Pons (tissue), 1 donor: ENCODE measurements around the gene FAM234A.

Experiments
- DNase-seq: peaks from one replicate; pipeline ENCODE4 v3.0.0-alpha.2; 2016; ENCODE audit warnings: low spot score

The FAM234A gene

DNA sequence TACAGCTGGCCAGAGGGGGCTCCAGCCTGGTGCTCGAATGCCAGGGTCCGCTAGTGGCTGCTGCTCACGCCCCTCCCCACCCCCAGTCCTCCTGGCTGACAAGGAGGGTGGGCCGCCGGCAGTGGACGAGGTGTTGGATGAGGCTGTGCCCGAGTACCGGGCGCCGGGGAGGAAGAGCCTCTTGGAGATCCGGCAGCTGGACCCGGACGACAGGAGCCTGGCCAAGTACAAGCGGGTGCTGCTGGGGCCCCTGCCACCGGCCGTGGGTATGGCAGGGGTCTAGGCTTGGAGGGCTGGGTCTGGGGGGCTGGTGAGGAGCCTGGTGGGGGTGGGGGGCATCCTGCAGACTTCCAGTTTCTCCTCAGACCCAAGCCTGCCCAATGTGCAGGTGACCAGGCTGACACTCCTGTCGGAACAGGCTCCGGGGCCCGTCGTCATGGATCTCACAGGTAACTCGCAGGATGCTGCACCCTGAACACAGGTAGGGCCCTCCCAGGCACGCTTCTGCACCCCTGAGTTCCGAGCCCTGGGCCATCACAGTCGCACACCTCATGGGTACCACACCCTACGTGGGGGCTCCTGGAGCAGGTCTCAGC lies 47.1 kb downstream of the FAM234A start:
- DNase-seq: no peak

DNA sequence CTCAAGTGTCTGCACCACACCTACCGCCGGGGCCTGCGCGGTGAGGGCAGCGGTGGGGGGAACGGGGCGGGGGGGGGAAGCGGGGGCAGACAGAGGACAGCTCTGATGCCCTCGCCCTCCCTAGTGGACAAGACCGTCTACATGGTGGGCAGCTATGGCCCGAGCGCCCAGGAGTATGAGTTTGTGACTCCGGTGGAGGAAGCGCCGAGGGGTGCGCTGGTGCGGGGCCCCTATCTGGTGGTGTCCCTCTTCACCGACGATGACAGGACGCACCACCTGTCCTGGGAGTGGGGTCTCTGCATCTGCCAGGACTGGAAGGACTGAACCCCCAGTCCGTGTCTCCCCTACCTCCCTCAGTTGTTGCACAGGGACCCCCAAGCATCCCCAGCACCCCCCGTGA lies 47.9 kb downstream of the FAM234A start:
- no peak for DNase-seq

DNA sequence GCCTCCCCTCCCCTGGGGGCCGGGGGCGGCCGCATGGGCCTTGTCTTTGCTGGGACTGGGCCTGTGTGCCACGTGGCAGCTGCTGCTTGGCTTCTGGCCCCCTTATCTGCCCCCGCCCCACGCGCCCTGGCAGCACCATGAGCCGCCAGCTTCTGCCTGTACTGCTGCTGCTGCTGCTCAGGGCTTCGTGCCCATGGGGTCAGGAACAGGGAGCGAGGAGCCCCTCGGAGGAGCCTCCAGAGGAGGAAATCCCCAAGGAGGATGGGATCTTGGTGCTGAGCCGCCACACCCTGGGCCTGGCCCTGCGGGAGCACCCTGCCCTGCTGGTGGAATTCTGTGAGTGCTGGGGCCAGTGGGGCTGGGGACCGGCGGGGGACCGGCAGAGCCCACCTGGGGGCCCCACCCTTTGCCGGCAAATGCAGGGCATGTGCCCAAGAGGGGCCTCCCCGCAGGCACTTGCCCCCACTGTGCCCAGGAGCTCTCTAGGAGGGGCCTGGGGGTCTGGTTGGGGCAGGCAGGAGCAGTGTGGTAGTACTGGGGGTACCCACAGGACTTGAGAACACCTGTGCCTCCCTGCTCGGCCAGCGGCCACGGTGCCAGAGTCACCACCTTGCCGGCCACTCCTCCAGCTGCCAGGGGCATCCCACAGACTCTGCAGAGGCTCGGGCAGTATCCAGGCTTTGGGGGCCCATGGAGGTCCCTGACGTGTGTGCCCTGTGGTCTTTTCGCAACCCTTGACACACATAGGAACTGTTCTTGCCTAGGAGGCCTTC lies 48.6 kb downstream of the FAM234A start, which contains the start of gene PDIA2:
TSS of gene PDIA2 (plus strand) at position 132 of the 773 bp plus-strand sequence. CDS start at position 138, 6 bp downstream.
- peak; percentile 12 for DNase-seq

DNA sequence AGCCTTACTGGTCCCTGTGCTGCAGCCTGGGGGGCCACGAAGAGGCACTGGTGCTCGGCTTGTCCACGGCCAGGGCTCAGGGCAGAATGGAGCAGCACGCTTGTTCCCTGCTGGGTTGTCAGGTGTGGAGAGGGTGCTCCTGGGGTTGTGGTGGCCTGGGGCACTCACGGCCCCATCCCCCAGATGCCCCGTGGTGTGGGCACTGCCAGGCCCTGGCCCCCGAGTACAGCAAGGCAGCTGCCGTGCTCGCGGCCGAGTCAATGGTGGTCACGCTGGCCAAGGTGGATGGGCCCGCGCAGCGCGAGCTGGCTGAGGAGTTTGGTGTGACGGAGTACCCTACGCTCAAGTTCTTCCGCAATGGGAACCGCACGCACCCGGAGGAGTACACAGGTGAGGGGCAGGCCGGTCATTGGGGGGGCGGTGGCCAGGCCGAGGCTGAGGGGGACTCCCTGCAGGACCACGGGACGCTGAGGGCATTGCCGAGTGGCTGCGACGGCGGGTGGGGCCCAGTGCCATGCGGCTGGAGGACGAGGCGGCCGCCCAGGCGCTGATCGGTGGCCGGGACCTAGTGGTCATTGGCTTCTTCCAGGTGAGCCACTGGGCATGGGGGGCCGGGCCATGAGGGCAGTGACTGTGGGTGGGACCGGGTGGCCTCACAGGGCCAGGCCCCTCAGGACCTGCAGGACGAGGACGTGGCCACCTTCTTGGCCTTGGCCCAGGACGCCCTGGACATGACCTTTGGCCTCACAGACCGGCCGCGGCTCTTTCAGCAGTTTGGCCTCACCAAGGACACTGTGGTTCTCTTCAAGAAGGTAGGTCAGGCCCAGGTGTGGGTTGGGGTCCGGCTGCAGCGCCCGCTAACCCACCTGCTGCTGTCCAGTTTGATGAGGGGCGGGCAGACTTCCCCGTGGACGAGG lies 49.8 kb downstream of the FAM234A start:
- DNase-seq: no peak

DNA sequence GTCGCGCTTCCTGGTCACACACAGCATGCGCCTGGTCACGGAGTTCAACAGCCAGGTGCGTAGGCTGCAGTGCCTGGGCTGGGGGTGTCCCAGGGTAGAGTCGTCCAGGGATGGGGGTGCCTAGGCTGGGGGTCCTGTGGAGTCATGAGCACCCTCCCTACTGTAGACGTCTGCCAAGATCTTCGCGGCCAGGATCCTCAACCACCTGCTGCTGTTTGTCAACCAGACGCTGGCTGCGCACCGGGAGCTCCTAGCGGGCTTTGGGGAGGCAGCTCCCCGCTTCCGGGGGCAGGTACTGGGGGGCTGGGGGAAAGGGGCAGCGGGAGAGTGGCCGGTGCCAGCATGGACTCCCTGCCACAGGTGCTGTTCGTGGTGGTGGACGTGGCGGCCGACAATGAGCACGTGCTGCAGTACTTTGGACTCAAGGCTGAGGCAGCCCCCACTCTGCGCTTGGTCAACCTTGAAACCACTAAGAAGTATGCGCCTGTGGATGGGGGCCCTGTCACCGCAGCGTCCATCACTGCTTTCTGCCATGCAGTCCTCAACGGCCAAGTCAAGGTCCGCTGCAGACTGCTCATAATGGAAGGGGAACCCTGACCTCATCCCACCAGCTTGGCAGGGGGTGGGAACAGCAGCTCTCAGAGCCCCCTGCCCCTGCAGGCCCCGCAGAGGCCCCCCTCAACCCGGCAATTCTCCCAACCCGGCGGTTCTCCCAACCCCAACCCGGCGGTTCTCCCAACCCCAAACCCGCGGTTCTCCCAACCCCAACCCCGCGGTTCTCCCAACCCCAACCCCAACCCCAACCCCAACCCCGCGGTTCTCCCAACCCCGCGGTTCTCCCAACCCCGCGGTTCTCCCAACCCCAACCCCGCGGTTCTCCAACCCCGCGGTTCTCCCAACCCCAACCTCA lies 50.8 kb downstream of the FAM234A start:
- DNase-seq: no peak

DNA sequence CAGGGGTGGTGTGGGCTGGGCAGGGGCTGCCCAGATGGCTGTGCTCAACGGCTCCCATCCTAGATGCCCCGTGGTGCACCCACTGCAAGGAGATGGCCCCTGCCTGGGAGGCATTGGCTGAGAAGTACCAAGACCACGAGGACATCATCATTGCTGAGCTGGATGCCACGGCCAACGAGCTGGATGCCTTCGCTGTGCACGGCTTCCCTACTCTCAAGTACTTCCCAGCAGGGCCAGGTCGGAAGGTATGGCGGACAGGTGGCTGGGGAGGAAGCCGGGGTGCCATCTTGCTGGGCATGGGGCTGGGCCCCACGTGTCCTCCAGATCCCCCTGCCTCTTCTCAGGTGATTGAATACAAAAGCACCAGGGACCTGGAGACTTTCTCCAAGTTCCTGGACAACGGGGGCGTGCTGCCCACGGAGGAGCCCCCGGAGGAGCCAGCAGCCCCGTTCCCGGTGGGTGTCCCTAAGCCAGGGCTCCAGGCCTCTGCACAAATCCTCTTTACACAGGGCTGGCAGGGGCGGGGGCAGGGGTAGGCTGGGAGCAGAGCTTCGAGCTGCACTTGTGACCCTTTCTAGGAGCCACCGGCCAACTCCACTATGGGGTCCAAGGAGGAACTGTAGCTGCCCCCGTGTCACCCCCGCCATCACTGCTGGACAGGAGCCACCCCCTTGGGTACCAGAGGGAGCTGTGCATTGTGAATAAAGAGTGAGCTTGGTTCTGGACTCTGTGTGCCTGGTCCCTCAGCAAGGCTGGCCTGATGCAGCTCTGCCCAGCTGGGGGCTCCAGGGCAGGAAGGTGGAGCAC lies 52.1 kb downstream of the FAM234A start:
- no peak for DNase-seq

DNA sequence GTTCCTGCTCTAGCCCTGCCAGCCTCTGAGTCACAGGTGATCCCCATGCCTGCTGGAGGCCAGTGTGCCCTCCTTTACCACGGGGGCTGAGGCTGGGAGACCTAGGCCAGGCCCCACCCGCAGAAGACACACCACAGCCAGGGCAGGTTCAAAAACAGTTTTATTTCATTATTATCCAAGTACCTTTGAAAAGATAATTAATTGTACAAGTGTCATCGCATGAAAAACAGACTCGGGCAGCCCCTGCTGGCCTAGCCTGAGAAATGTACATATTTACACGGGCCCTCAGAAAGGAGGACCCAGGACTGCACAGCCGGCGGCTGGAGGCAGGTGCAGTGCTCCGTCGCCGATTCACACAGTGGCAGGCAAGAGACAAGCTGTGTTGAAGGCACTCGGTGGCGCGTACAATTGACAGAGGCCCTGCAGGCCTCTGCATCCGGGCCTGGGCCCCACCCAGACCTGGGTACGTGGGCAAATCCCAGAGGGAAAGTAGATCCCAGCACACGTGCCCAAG lies 52.7 kb downstream of the FAM234A start:
- no peak for DNase-seq

DNA sequence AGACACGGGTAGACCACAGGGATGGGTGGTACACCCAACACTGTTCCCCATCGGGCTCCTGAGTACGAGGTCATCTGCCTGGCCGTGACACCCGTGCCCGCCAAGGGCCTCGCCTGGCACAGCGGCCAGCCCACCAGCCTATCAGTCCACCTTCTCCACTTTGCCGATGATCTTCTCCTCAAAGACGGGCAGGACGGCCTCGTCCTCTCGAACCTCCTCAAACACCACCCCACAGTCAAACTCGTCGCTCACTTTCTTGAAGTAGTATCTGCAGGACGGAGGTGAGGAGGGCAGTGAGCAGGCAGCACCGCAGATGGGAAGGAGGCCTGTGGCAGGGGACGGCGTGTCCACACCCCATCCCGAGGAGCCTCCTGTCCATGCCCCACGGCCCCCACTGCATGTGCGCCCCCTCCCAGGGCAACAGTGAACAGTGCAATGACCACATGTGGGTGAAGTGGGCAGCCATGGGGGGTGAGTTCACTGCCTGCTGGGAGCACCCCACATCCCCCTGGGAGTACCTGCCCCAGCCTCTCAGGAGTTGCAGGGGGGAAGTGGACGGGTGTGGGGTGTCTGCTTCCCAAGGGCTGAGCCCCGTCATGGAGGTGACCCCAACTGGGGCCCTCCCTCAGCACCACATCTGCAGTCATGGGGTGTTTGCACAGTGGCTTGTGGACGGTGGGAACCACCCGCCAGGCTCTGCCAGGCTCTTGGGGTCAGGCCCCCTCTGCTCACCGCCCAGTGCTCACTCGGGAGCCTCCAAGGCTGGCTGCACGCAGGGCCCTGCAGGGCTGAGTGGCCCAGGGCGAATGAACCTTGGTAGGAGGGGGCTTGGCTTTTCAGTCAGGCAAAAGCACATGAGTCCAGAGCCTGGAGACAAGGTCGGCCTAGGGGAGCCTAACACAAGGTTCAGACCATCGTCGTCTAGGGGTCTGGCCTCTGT lies 53.6 kb downstream of the FAM234A start:
- DNase-seq: no peak

DNA sequence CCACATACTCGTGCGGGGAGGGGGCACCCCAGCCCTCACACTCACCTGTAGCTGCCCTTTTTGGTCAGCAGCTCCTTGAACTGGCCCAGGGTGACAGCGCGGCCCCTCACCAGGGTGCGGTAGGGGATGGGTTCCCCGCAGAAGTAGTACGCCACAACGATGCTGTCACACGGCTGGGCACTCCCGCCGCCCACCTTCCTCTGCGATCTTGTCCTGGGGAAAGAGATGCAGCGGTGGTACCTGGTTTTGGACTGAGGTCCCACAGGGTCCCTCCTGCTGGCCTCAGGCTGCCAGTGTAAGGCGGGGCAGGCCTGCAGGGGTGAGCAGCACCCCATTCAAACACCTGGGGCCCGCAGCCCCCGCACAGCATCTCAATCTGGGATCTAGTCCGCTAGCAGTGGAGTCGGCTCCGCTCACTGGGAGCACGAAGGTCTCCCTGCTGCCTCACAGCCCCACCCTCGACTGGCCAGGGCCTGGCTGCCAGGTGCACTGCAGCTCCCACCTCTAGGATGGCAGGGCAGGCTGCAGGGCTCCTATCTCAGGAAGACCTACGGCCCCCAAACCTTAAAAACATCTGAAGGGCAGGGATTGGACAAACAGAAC lies 54.9 kb downstream of the FAM234A start:
- DNase-seq: no peak

DNA sequence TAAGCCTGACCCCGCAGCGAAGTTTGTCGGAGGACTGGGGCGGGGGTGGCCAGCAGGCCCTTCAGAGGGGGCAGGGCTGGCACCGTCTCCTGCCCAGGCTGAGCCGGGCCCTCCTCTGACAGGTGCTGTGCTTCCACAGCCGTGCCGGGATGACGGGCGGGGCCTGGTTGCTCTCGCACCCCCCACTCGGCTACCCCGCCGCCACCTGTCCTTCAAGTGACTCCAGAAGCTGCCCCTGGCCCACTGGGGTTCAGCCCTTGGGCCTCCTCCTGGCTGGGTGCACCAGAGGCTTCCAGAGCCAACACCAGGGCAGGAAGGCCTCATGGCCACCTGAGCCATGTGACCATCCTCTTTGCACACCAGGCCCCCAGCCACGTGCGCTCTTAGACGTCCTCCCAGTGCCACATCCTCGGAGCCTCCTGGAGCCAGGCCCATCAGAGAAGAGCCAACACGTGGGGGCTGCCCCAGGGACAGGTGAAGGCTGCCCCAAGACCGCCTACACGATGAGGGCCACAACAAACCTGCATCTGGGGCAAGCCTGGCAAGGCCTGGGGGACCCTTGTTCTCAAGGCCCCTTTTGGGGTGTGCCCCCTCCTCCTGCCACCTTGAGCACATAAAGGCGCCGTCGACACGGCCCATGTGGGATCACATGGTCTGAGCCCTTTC lies 55.5 kb downstream of the FAM234A start:
- no peak for DNase-seq

DNA sequence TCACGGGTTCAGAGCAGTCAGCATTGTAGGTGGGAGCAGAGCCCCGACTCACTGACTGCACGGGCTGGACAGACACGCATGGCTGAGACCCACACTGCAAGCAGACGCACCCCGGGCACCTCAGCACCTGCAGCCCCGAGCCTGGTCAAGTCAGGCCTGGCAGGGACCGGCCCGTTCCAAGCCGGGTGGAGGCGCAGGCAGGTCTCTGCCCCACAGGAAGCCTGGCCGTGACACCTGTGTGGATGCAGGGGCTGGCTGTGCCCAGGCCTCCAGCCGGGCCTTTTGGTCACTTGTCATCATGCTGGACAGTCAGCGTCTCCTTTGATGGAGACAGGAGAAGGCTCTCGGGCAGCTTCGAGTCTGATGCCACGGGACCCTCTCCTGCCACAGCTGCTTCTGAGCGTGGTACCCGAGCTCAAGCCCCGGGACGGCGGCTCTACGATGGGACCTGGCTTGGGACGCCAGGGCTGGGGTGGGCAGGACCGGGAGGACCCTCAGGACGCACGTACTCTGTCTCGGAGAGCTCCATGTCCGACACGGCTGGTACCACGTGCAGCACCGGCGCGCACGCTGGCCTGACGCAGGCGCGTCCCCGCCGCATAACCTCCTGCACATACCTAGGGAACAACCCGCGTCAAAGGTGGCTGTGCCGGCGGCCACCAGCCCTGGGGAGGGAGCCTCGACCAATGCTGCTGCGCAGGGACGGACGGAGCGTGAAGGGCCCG lies 56.2 kb downstream of the FAM234A start:
- no peak for DNase-seq

DNA sequence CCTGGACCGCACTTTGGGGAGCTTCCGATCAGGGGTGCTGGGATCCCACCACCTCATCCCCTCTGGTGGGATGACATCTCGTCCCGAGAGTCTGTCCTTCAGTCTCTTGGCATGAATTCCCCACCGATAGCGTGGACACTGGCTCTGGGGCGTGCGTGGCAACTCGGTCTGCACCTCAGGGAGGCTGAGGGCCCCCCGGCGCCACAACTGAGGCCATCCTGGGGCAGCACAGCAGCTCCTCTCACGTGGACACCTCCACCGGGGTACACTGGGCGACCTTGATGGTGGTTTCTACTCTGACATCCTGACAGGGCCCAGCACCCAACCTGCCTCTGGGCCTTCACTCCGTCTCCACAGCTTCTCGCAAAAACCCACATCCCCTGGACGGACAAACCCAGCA lies 56.9 kb downstream of the FAM234A start:
- DNase-seq: no peak

DNA sequence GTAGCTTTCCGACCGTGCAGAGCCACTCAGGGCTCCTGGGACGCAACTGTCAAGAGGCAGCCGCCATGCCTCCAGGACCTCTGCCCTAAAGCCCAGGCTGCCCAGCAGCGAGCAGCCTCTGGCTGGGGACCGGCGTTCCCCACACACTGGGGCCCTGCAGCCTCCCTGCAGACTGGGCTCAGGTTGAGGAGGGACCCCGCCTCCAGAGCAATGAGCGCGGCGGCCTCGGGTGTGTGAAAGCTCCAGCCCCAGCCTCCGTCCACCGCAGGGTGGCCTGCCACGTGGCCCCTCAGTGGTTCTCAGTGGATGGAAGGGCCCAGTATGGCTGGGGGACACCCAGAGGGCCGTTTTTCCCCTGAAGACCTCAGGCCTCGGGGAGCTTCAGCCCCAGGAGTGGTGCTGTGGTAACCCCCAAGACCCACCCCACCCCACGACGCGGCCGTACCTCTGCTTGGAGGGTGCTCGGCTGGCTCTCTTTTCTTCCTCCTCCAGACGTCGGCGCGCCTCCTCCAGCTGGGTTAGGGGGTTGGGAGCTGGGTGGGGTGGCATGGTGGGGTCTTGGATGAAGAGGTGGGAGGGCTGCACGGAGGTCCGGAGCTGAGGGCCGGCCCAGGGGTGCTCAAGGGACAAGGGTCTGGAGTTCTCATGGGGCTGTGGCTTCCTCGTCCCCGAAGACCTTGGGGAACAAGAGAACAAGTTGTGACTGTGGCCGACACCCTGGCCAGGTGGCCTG lies 58.6 kb downstream of the FAM234A start:
- DNase-seq: no peak

DNA sequence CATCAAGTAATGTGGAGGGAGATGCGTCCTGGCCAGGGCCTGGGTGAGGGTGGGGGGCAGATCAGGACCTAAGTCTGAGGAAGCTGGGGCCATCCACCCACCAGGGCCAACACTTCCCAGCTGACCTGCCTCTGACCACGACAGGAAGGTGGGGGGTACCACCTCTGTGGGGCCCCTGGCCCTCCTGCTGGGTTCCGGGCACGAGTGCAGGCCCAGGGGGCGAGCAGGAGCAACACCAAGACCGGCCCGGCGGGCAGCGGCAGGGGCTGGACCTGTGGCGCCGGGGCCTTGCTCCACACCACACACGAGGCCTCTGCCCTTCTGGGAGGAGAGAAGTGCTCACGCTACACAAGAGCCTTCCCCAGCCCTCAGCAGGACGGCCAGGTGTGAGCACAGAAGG lies 61.7 kb downstream of the FAM234A start:
- DNase-seq: no peak

DNA sequence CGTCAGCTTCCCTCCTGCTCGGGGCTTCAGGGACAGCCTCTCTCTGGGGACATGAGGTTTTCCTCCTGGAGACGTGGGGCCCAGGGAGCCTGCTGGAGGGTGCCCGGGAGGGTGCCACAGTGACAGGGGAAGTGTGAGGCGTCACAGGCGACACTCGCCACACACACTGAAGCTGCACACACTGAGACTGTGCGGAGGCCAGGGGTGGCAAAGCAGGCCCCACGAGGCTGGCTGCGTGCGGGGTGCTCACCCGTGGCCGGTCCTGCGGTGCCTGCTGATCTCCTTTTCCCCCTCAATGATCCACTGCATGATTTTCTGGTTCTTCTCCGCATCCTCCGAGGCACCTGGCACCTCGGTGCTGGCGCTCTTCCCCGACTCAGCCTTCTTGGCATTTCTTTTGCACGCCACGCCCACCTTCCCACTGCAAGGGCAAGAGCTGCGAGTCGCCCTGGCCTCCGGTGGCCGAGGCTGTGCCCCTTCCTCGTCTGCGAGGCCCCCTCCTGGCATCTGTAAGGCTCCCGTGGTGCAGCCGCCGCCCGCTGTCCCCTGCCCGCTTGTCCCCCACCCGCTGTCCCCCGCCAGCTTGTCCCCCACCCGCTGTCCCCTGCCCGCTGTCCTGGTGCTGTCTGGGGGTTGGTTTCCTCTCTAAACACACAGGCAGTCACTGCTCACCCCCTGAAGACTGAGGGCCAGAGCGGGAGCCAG lies 62.3 kb downstream of the FAM234A start:
- DNase-seq: no peak

DNA sequence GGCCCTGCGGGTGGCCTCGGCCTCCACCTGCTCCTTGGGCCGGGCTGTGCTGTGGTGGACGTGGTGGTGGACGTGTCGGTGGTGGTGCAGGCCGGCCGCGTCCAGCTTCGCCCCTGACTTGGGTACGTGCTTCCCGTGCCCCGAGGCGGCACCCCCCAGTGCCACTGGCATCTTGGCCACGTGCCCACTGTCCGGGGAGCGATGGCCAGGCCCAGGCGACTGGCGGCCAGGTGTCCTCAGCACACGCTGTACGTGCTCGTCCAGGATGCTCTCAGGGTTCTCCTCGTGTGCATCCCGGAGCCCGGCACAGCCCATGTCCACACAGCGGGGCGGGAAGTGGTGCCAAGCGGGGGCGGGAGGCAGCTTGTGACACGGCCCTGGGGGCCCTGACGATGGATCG lies 63.2 kb downstream of the FAM234A start:
- no peak for DNase-seq
